NT2/D1 (cell line): ENCODE measurements around the gene RPS8.
"Not testable (repeated sequence)": the region's sequence is repeated elsewhere in the genome, so short reads cannot be mapped to it uniquely, and the experiment has no call there.

ENCODE experiments used
- DNase-seq: peaks from one replicate; pipeline ENCODE4 v3.0.0-alpha.2; 2011; ENCODE audit warnings: low read depth, low spot score
- H3K27me3 ChIP-seq: 2 replicates; pipeline ENCODE4 v1.6.0; 2011; ENCODE audit warnings: mild to moderate bottlenecking; ENCODE audit not compliant: insufficient read length, insufficient read depth
- H3K36me3 ChIP-seq: 2 replicates; pipeline ENCODE4 v1.6.1; 2011; ENCODE audit warnings: mild to moderate bottlenecking, low read length, mixed read lengths; ENCODE audit not compliant: insufficient read depth, insufficient read length
- H3K4me1 ChIP-seq: 2 replicates; pipeline ENCODE4 v1.5.1; 2011; ENCODE audit not compliant: insufficient read depth, insufficient read length
- H3K4me3 ChIP-seq: 2 replicates; pipeline ENCODE4 v1.5.1; 2011; ENCODE audit warnings: low read depth; ENCODE audit not compliant: insufficient read length
- H3K9ac ChIP-seq: 2 replicates; pipeline ENCODE4 v1.6.0; 2011; ENCODE audit warnings: low read depth; ENCODE audit not compliant: insufficient read length
- H3K9me3 ChIP-seq: 2 replicates; pipeline ENCODE4 v1.5.1; 2011; ENCODE audit warnings: mild to moderate bottlenecking, low read length; ENCODE audit not compliant: insufficient read depth
- SUZ12 ChIP-seq: IDR thresholded peaks from 2 replicates; pipeline ENCODE4 v1.6.1; 2011; ENCODE audit not compliant: insufficient read length, insufficient read depth; ENCODE audit errors: extremely low read depth
- YY1 ChIP-seq: IDR thresholded peaks from 2 replicates; pipeline ENCODE4 v1.6.1; 2011; ENCODE audit not compliant: insufficient read length, insufficient read depth
- ZNF274 ChIP-seq: IDR thresholded peaks from 2 replicates; pipeline ENCODE4 v1.6.1; 2011; ENCODE audit warnings: mild to moderate bottlenecking, low read depth, low read length

RPS8 gene

GRCh38 chr1:44788120-44788860 lies 12.9 kb downstream of the RPS8 start, which contains the start of gene BEST4:
BEST4 (minus strand) TSS chr1:44788170; CDS start chr1:44787705, 465 bp downstream.
- DNase-seq, result no peak

GRCh38 chr1:44790968-44791801 lies 15.8 kb downstream of the RPS8 start:
- no peak for DNase-seq
- no peaks in the 10 kb centered on the region for H3K9me3 ChIP-seq
- H3K4me3 ChIP-seq, result no peak overlapping the region
- no peak for TF ChIP-seq ZNF274
- TF ChIP-seq SUZ12, result no peak
- TF ChIP-seq YY1, result no peak
- H3K27me3 ChIP-seq, result peaks cover 7% of the 10 kb centered on the region
- no peaks in the 10 kb centered on the region for H3K36me3 ChIP-seq
- no peak overlapping the region for H3K9ac ChIP-seq
- H3K4me1 ChIP-seq, result peaks cover 22% of the 10 kb centered on the region

More at GRCh38 chr1:44788120-44788860, 12.9 kb downstream of the RPS8 start, which contains the start of gene BEST4:
- Histone ChIP-seq H3K4me3 (no peak within 1 kb of the TSS), H3K9ac (no peak within 1 kb of the TSS), H3K36me3 (no peaks in the 10 kb centered on the region), H3K9me3 (no peaks in the 10 kb centered on the region), H3K4me1 (peaks cover 31% of the 10 kb centered on the region), H3K27me3 (peaks cover 27% of the 10 kb centered on the region)
- TF ChIP-seq ZNF274 (no peak), SUZ12 (no peak), YY1 (no peak)

- Histone ChIP-seq H3K9me3 (no peaks in the 10 kb centered on the region), H3K9ac (peak overlapping the region; percentile 27), H3K4me1 (peaks cover 12% of the 10 kb centered on the region), H3K36me3 (no peaks in the 10 kb centered on the region), H3K27me3 (no peaks in the 10 kb centered on the region), H3K4me3 (no peak overlapping the region)
- DNase-seq, result no peak
- TF ChIP-seq YY1 (no peak), ZNF274 (no peak)
Measured at GRCh38 chr1:44792736-44793502, 17.6 kb downstream of the RPS8 start.

GRCh38 chr1:44797886-44798285 lies 22.5 kb downstream of the RPS8 start:
- not testable (repeated sequence) for DNase-seq

GRCh38 chr1:44798481-44799365 lies 23.4 kb downstream of the RPS8 start:
- H3K9ac ChIP-seq, result peak overlapping the region; percentile 65
- H3K4me3 ChIP-seq, result no peak overlapping the region
- H3K27me3 ChIP-seq, result peaks cover 6% of the 10 kb centered on the region
- no peaks in the 10 kb centered on the region for H3K9me3 ChIP-seq
- H3K36me3 ChIP-seq, result peaks cover 24% of the 10 kb centered on the region
- TF ChIP-seq ZNF274 (no peak), YY1 (no peak), SUZ12 (no peak)
- no peak for DNase-seq
- H3K4me1 ChIP-seq, result peaks cover 19% of the 10 kb centered on the region

More at GRCh38 chr1:44797886-44798285, 22.5 kb downstream of the RPS8 start:
- H3K9ac ChIP-seq, H3K9me3 ChIP-seq, H3K27me3 ChIP-seq, H3K4me3 ChIP-seq: not testable (repeated sequence)
- peaks cover 15% of the 10 kb centered on the region for H3K36me3 ChIP-seq
- H3K4me1 ChIP-seq, result peaks cover 20% of the 10 kb centered on the region

GRCh38 chr1:44799770-44800584 lies 24.6 kb downstream of the RPS8 start, which contains the start of gene PLK3:
PLK3 (plus strand) TSS chr1:44800377; CDS start chr1:44800464, 87 bp downstream.
- H3K36me3 ChIP-seq, result peaks cover 34% of the 10 kb centered on the region
- TF ChIP-seq ZNF274, result no peak
- TF ChIP-seq YY1, result no peak
- no peak for TF ChIP-seq SUZ12
- H3K4me1 ChIP-seq, result peaks cover 22% of the 10 kb centered on the region
- no peaks in the 10 kb centered on the region for H3K9me3 ChIP-seq
- peak within 1 kb of the TSS; percentile 91 for H3K9ac ChIP-seq
- peaks cover 6% of the 10 kb centered on the region for H3K27me3 ChIP-seq
- H3K4me3 ChIP-seq, result peak within 1 kb of the TSS; percentile 89
- DNase-seq, result peak; percentile 99
